HCT116 (cell line): ENCODE measurements around the gene SIPA1L3. TPM values are rescaled to one million over a fixed set of nuclear protein-coding genes. Genes with fewer than 3 reads are reported as not detected.

ENCODE experiments used
- ATAC-seq: fragments of 200-7000 bp; cut with Tn5 transposase; 2 replicates; pipeline ENCODE4 v1.9.1; 2020; ENCODE audit warnings: mild to moderate bottlenecking, moderate library complexity
- BruUV-seq: library from RNA; stranded (reverse); fragments of 400-500 nt; replicated peaks from 2 replicates; lab custom pipeline; 2021; lab: Mats Ljungman, UMichigan
- CTCF ChIA-PET: fragments of 300-600 bp; sonication (Branson Sonifier 250); formaldehyde crosslinking; loops from one replicate; lab custom pipeline; 2021; ENCODE audit warnings: antibody characterized with exemption; lab: Charles Lee
- POLR2A ChIA-PET: fragments of 300-600, 350-600 bp; sonication (Branson Sonifier 250); formaldehyde crosslinking; loops from one replicate; lab custom pipeline; 2021; ENCODE audit warnings: antibody characterized with exemption; lab: Charles Lee
- RAD21 ChIA-PET, 2 experiments: fragments of 300-600 bp; sonication (Branson Sonifier 250); formaldehyde crosslinking; loops; one replicate each; lab custom pipeline; 2023; ENCODE audit warnings: low total read pairs in 2 of 2; ENCODE audit not compliant: uncharacterized antibody in 2 of 2, unreplicated experiment in 2 of 2, low non-redundant PET in 1 of 2; lab: Charles Lee
- DNase-seq: peaks from one replicate; pipeline ENCODE4 v3.0.0-alpha.2; 2010; ENCODE audit warnings: low read depth, low spot score
- H2AFZ ChIP-seq: fragments of 200-600 bp; shearing (Covaris generic), sonication (generic); 2 replicates; pipeline ENCODE4 v1.6.1; 2017; ENCODE audit warnings: low read depth, mixed run types, mixed read lengths, antibody characterized with exemption, low read length; ENCODE audit not compliant: poor library complexity, severe bottlenecking
- H3K27ac ChIP-seq: 2 replicates; pipeline ENCODE4 v1.5.1; 2012; ENCODE audit warnings: low read depth, low read length
- H3K27me3 ChIP-seq: fragments of 200-600 bp; sonication (generic); 2 replicates; pipeline ENCODE4 v1.6.1; 2016; ENCODE audit warnings: mixed run types, low read length, mixed read lengths; ENCODE audit not compliant: insufficient read depth
- H3K36me3 ChIP-seq, 2 experiments: fragments of 200-500 bp in 1 of 2; fragments of 200-600 bp in 1 of 2; sonication (Bioruptor generic) in 1 of 2; sonication (generic) in 1 of 2; 2 replicates each; pipeline versions ENCODE4 v1.5.1 to v1.6.1; 2014 to 2016; ENCODE audit warnings: low read length in 2 of 2, inconsistent platforms in 1 of 2, mixed read lengths in 1 of 2, mixed run types in 1 of 2; ENCODE audit not compliant: insufficient read depth in 2 of 2, control insufficient read depth in 1 of 2
- H3K4me1 ChIP-seq, 2 experiments: fragments of 200-600 bp in 1 of 2; sonication (generic) in 1 of 2; 2 replicates each; pipeline versions ENCODE4 v1.5.1 to v1.6.1; 2012 to 2017; ENCODE audit warnings: low read length in 2 of 2, inconsistent platforms in 1 of 2, mild to moderate bottlenecking in 1 of 2, mixed read lengths in 1 of 2, mixed run types in 1 of 2, moderate library complexity in 1 of 2; ENCODE audit not compliant: insufficient read depth in 2 of 2, control insufficient read depth in 1 of 2
- H3K4me2 ChIP-seq: fragments of 200-600 bp; sonication (generic); 2 replicates; pipeline ENCODE4 v1.6.1; 2017; ENCODE audit warnings: mixed run types, low read length, mixed read lengths
- H3K4me3 ChIP-seq, 2 experiments: fragments of 200-600 bp in 1 of 2; sonication (generic) in 1 of 2; replicated peaks in 1 of 2; 2 replicates each; pipeline ENCODE4 v1.5.1; 2011 to 2016; ENCODE audit warnings: low read length in 2 of 2, control low read depth in 1 of 2, low read depth in 1 of 2, mild to moderate bottlenecking in 1 of 2, mixed read lengths in 1 of 2, mixed run types in 1 of 2
- H3K79me2 ChIP-seq: fragments of 200-600 bp; sonication (generic); 2 replicates; pipeline ENCODE4 v1.6.1; 2017; ENCODE audit warnings: mild to moderate bottlenecking, mixed run types, low read length, moderate library complexity, mixed read lengths; ENCODE audit not compliant: insufficient read depth
- H3K9ac ChIP-seq: fragments of 200-600 bp; sonication (generic); 2 replicates; pipeline ENCODE4 v1.6.1; 2016; ENCODE audit warnings: low read length, mixed read lengths
- H3K9me2 ChIP-seq: fragments of 200-600 bp; sonication (generic), shearing (Covaris generic); 2 replicates; pipeline ENCODE4 v1.6.1; 2017; ENCODE audit warnings: mixed run types, mild to moderate bottlenecking, moderate library complexity; ENCODE audit not compliant: insufficient read depth
- H3K9me3 ChIP-seq, 2 experiments: fragments of 200-500 bp in 1 of 2; fragments of 200-600 bp in 1 of 2; sonication (Bioruptor generic) in 1 of 2; sonication (generic) in 1 of 2; 2 replicates each; pipeline ENCODE4 v1.6.1; 2014 to 2017; ENCODE audit warnings: low read length in 2 of 2, mixed read lengths in 2 of 2, inconsistent platforms in 1 of 2, low read depth in 1 of 2, mild to moderate bottlenecking in 1 of 2, mixed run types in 1 of 2, moderate library complexity in 1 of 2; ENCODE audit not compliant: control insufficient read depth in 1 of 2, insufficient read depth in 1 of 2
- H4K20me1 ChIP-seq: fragments of 200-600 bp; sonication (generic), shearing (Covaris generic); 2 replicates; pipeline ENCODE4 v1.6.1; 2017; ENCODE audit warnings: mixed run types, mild to moderate bottlenecking, moderate library complexity; ENCODE audit not compliant: insufficient read depth
- CBX3 ChIP-seq: IDR thresholded peaks from 2 replicates; pipeline ENCODE4 v1.6.1; 2012; ENCODE audit warnings: low read depth
- EZH2phosphoT487 ChIP-seq: fragments of 200-600 bp; IDR thresholded peaks from 2 replicates; pipeline ENCODE4 v1.6.1; 2018; ENCODE audit warnings: antibody characterized with exemption, borderline replicate concordance
- SRF ChIP-seq: IDR thresholded peaks from 2 replicates; pipeline ENCODE4 v1.6.1; 2012; ENCODE audit warnings: low read depth
- intact Hi-C: fragments of 100-400 bp; cut with micrococcal nuclease; formaldehyde crosslinking; loops from 2 replicates; pipeline ENCODE4 v1.10.0; 2022
- total RNA-seq: library from RNA; stranded (reverse); gene quantifications from one replicate; pipeline ENCODE4 v1.2.1, GENCODE V29; 2021; ENCODE audit not compliant: unreplicated experiment

The SIPA1L3 gene
- total RNA-seq, 1 experiment from 2014 or later: 41.8 TPM

- Histone ChIP-seq H3K9ac (no peak overlapping the region), H3K27me3 (no peaks in the 10 kb centered on the region), H3K4me1 (no peaks in the 10 kb centered on the region), H3K79me2 (no peaks in the 10 kb centered on the region), H3K4me3 (no peak overlapping the region), H3K9me3 (peaks cover 8 to 12% of the 10 kb centered on the region in 2 experiments; a peak in 2 of 4 replicates)
- RAD21 ChIA-PET: no interaction called here
- no TSS peak for BruUV-seq
- CTCF ChIA-PET: no interaction called here
- intact Hi-C loops: no loop called here
- ATAC-seq: no peak; the same call in 1 of the 2 replicates
- TF ChIP-seq SRF: no peak
- TF ChIP-seq, all 23 proteins: peak for 0
- Histone ChIP-seq H3K36me3 (peaks cover 3 to 16% of the 10 kb centered on the region in 2 experiments; a peak in 3 of 4 replicates), H3K9me2 (no peaks in the 10 kb centered on the region), H3K27ac (no peak overlapping the region), H2AFZ (no peak overlapping the region), H3K4me2 (no peak overlapping the region), H4K20me1 (no peaks in the 10 kb centered on the region)
- no peak for DNase-seq
- POLR2A ChIA-PET: no interaction called here
Measured at GRCh38 chr19:38162094-38162493, 255.1 kb downstream of the SIPA1L3 start.

DNA sequence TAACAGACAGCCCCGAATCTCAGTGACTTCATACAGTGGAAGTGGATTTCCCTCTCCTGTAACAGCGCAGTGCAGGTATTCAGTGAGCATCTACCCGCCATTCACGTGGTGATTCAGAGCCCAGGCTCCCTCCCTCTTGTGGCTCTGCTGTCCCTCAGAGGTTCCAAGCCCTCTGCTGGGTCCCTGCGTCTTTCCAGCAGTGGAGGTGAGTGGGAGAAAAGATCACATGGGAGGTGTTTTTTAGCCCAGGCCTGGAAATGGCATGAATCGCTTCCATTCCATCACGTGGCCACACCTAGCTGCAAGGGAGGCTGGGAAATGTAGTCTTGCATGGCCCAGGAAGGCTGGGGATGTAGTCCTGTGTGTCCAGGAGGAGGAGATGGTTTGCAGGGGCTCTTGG lies 255.6 kb downstream of the SIPA1L3 start:
- CTCF ChIA-PET: no interaction called here
- intact Hi-C loops: no loop called here
- peaks cover 3 to 16% of the 10 kb centered on the region in 2 experiments; a peak in 3 of 4 replicates for H3K36me3 ChIP-seq

More for the DNA sequence above, 255.6 kb downstream of the SIPA1L3 start:
- peaks cover 8 to 12% of the 10 kb centered on the region in 2 experiments; a peak in 2 of 4 replicates for H3K9me3 ChIP-seq
- H3K79me2 ChIP-seq: no peaks in the 10 kb centered on the region
- RAD21 ChIA-PET: no interaction called here
- H4K20me1 ChIP-seq: no peaks in the 10 kb centered on the region
- BruUV-seq: no TSS peak
- DNase-seq (no peak), ATAC-seq (0 out of 2 replicates have a peak, but pooled peaks have one; percentile 47)
- no peaks in the 10 kb centered on the region for H3K9me2 ChIP-seq
- TF ChIP-seq CBX3 (0 out of 2 replicates have a peak, but pooled peaks have one; percentile 11), EZH2phosphoT487 (no peak)
- H2AFZ ChIP-seq: no peak overlapping the region
- H3K27me3 ChIP-seq: no peaks in the 10 kb centered on the region
- H3K27ac ChIP-seq: no peak overlapping the region
- H3K4me3 ChIP-seq: no peak overlapping the region
- H3K4me2 ChIP-seq: no peak overlapping the region
- no peak overlapping the region for H3K9ac ChIP-seq
- no peaks in the 10 kb centered on the region for H3K4me1 ChIP-seq
- POLR2A ChIA-PET: no interaction called here
